ENCODE data around the gene PROC.

- TF ChIP-seq YY1 (IDR thresholded peaks at IDR 0.05; ENCODE audit: insufficient read depth, insufficient read length) = no peak
- no peak for TF ChIP-seq ZNF274 (IDR thresholded peaks at IDR 0.05; ENCODE audit: low read depth, low read length)
These were observed 17.7 kb upstream of the PROC start for GRCh38 chr2:127400533-127400896.

Measured in NT2/D1 (cell line).